HL-60/S4 (cell line): ENCODE results near the gene SPAG4.

ENCODE experiments used
- in situ Hi-C: fragments of 300-500 bp; cut with MboI; formaldehyde crosslinking; loops from 2 replicates; pipeline ENCODE4 v1.14.3; 2022; ENCODE audit warnings: low sequenced_read_pairs

Gene SPAG4

GRCh38 chr20:35619196-35620095, 3.8 kb downstream of the SPAG4 start:
- in situ Hi-C loops: no loop called here

- in situ Hi-C loops: no loop called here
These were observed 5.4 kb downstream of the SPAG4 start for GRCh38 chr20:35620818-35621559.

GRCh38 chr20:35621560-35621946, 5.9 kb downstream of the SPAG4 start:
- in situ Hi-C loops: no loop called here

- in situ Hi-C loops: no loop called here
These were observed 10.2 kb downstream of the SPAG4 start for GRCh38 chr20:35625584-35626385.

- in situ Hi-C loops: no loop called here
These were observed 10.9 kb downstream of the SPAG4 start for GRCh38 chr20:35626386-35627001.

- in situ Hi-C loops: no loop called here
These were observed 11.5 kb downstream of the SPAG4 start for GRCh38 chr20:35627121-35627520.

GRCh38 chr20:35629427-35630145, 14.0 kb downstream of the SPAG4 start:
- in situ Hi-C loops: no loop called here

- in situ Hi-C loops: no loop called here
These were observed 15.0 kb downstream of the SPAG4 start for GRCh38 chr20:35630636-35631035.

- in situ Hi-C loops: no loop called here
These were observed 17.0 kb downstream of the SPAG4 start for GRCh38 chr20:35632539-35633115.

GRCh38 chr20:35635652-35636051, 20.0 kb downstream of the SPAG4 start:
- in situ Hi-C loops: no loop called here

- in situ Hi-C loops: no loop called here
These were observed 20.5 kb downstream of the SPAG4 start for GRCh38 chr20:35636095-35636494.

- in situ Hi-C loops: no loop called here
These were observed 21.6 kb downstream of the SPAG4 start for GRCh38 chr20:35637276-35637675.

- in situ Hi-C loops: no loop called here
These were observed 23.1 kb downstream of the SPAG4 start for GRCh38 chr20:35638751-35639150.

- in situ Hi-C loops: no loop called here
These were observed 25.1 kb downstream of the SPAG4 start for GRCh38 chr20:35640724-35641123.

GRCh38 chr20:35641743-35642142, 26.1 kb downstream of the SPAG4 start:
- in situ Hi-C loops: no loop called here

GRCh38 chr20:35643045-35643444, 27.4 kb downstream of the SPAG4 start:
- in situ Hi-C loops: no loop called here

- in situ Hi-C loops: no loop called here
These were observed 29.2 kb downstream of the SPAG4 start for GRCh38 chr20:35644806-35645205.

- in situ Hi-C loops: no loop called here
These were observed 33.2 kb downstream of the SPAG4 start for GRCh38 chr20:35648836-35649235.

GRCh38 chr20:35650632-35651031, 35.0 kb downstream of the SPAG4 start:
- in situ Hi-C loops: no loop called here

GRCh38 chr20:35651958-35652357, 36.3 kb downstream of the SPAG4 start:
- in situ Hi-C loops: no loop called here
